ENCODE results near the gene PCF11.

PCF11 gene

DNA sequence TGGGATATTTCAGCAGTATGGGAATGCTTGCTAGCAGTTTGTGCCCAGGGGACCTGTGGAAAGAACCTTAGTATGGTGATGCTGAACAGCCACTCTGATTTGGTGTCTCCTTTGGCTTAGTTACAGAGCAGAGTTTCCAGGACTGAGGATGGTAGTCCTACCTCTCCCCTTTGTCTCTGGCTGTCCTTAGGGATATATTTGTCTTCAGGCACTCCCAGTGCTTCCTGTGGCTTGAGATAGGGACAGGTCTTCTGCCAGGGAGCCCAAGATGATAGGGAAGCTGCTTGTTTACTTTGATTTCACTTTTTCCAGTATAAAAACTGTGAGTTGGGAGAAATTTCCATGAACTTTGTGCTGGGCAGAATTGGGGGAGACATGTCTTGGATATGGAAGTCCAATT is 64.8 kb downstream of the PCF11 start:
- Histone ChIP-seq H3K4me3 (no peak overlapping the region), H3K9me3 (no peaks in the 10 kb centered on the region), H3K4me1 (no peaks in the 10 kb centered on the region), H3K27me3 (ENCODE audit: low read depth) (no peaks in the 10 kb centered on the region), H3K36me3 (replicated peaks) (no peaks in the 10 kb centered on the region)
- in situ Hi-C loops (cut with MboI; ENCODE audit: low sequenced_read_pairs), result no loop called here
- DNase-seq (ENCODE audit: low spot score in 2 of 2), result no peak

DNA sequence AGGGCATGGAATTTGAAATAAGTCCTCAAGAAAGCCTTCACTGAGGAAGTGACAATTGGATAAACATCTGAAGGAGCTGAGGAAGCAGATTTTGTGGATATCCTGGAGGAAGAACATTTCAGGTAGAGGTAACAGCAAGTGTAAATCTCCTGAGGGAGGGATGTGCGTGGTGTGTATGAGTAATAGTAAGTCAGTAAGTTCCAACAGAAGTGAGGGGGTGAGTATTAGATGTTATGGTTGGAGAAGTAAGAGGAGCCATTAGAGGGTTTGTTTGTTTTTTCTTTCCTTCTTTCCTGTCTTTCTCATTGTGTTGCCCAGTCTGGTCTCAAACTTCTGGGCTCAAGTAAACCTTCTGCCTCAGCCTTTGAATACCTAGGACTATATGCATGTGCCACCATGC is 65.6 kb downstream of the PCF11 start:
- Histone ChIP-seq H3K36me3 (replicated peaks) (no peaks in the 10 kb centered on the region), H3K4me3 (no peak overlapping the region), H3K27me3 (ENCODE audit: low read depth) (no peaks in the 10 kb centered on the region), H3K4me1 (no peaks in the 10 kb centered on the region), H3K9me3 (no peaks in the 10 kb centered on the region)
- no peak for DNase-seq (ENCODE audit: low spot score in 2 of 2)
- in situ Hi-C loops (cut with MboI; ENCODE audit: low sequenced_read_pairs), result no loop called here

DNA sequence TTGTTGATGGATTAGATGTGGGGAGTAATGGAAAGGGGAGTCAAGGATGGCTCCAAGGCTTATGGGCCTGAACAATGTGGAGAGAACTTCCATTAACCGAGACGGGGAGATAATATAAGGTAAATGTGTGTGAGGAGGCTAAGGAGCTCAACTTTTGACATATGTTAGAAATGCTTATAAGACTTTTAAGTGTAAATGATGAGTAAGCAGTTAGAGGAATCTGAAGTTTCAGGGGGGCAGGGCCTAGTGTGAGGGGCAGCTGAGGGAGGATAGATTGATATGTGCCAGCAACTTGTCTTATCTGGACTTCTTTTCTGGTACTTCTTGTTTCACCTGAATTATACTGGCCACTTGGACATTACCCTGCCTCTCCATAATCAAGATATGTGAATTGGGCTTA is 66.5 kb downstream of the PCF11 start:
- H3K36me3 ChIP-seq (replicated peaks), result no peaks in the 10 kb centered on the region
- H3K4me3 ChIP-seq, result no peak overlapping the region
- in situ Hi-C loops (cut with MboI; ENCODE audit: low sequenced_read_pairs), result no loop called here
- no peaks in the 10 kb centered on the region for H3K4me1 ChIP-seq
- H3K9me3 ChIP-seq, result no peaks in the 10 kb centered on the region
- no peak for DNase-seq (ENCODE audit: low spot score in 2 of 2)
- no peaks in the 10 kb centered on the region for H3K27me3 ChIP-seq (ENCODE audit: low read depth)

DNA sequence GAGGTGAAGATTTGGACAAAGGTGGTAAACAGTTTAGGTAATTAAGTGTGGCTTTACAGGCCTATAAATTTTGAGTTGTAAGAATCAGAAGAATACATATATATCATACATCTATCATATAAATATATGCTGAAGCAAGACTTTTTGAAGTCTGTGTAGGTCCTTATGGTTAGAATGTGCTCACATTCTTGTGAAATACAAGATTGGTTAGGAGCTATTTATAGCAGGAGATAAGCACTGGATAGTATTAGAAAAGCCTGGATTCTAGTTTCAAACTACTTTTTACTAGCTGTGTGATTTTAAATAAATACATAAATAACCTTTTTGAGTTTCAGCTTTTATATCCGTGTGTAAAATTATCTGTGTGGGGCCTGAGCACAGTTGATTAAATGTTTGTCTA is 78.9 kb downstream of the PCF11 start:
- in situ Hi-C loops (cut with MboI; ENCODE audit: low sequenced_read_pairs), result no loop called here
- DNase-seq (ENCODE audit: low spot score in 2 of 2), result no peak
- Histone ChIP-seq H3K27me3 (ENCODE audit: low read depth) (peaks cover 2% of the 10 kb centered on the region; the same call in 1 of the 2 replicates), H3K4me3 (no peak overlapping the region), H3K4me1 (no peaks in the 10 kb centered on the region), H3K9me3 (no peaks in the 10 kb centered on the region), H3K36me3 (replicated peaks) (no peaks in the 10 kb centered on the region)

Measured in HAP-1 (cell line).